ENCODE measurements around the gene ITPRIP.

DNA sequence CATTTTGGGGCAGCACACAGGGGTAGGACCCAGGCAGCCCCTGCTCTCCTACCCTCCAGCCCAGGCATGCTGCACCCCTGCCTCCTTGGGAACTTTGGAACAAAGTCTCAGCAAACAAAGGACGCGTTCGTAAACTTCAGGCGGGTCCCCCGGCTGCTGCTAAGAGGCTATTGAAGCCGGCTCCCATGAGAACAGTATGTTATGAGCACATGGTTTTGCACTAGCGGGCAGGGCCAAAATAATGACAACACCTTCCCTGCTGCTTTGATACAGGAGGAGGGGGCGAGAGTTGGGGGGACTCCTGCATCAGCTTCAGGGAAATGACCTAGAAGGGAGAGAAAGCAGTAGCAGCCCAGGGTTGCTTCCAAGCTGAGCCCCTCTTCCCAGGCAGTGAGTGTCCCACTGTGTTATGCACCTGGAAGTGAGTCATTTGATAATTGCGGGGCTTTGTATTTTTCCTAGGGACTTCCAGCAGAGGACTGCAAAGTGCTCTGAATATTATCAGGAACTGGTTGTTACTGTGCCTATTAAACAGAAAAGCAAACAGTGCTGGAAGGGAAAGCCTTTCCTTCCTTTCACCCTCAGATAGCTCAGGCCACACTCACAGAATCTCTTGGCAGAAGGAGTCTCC lies 6.9 kb downstream of the ITPRIP start:
- TF ChIP-seq, protein P1, sequence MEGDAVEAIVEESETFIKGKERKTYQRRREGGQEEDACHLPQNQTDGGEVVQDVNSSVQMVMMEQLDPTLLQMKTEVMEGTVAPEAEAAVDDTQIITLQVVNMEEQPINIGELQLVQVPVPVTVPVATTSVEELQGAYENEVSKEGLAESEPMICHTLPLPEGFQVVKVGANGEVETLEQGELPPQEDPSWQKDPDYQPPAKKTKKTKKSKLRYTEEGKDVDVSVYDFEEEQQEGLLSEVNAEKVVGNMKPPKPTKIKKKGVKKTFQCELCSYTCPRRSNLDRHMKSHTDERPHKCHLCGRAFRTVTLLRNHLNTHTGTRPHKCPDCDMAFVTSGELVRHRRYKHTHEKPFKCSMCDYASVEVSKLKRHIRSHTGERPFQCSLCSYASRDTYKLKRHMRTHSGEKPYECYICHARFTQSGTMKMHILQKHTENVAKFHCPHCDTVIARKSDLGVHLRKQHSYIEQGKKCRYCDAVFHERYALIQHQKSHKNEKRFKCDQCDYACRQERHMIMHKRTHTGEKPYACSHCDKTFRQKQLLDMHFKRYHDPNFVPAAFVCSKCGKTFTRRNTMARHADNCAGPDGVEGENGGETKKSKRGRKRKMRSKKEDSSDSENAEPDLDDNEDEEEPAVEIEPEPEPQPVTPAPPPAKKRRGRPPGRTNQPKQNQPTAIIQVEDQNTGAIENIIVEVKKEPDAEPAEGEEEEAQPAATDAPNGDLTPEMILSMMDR (conservative IDR thresholded peaks at IDR 0.05; ENCODE audit: low read depth, low read length): no peak
- TF ChIP-seq EZH2 (IDR thresholded peaks at IDR 0.05; ENCODE audit: borderline replicate concordance, low read depth, low read length, poor library complexity, severe bottlenecking): no peak
